NB4 (cell line): ENCODE measurements around the gene ATG101.
"Not testable (repeated sequence)": the region's sequence is repeated elsewhere in the genome, so short reads cannot be mapped to it uniquely, and the experiment has no call there.

Experiments used
- CTCF ChIP-seq: IDR thresholded peaks from one replicate; pipeline ENCODE4 v1.5.1; 2012; ENCODE audit warnings: low read depth, low read length
- MAX ChIP-seq: IDR thresholded peaks from 2 replicates; pipeline ENCODE4 v1.6.1; 2011; ENCODE audit warnings: low read depth, low read length
- MYC ChIP-seq: IDR thresholded peaks from 2 replicates; pipeline ENCODE4 v1.6.1; 2011; ENCODE audit warnings: low read depth, low read length
- POLR2A ChIP-seq: IDR thresholded peaks from 2 replicates; pipeline ENCODE4 v1.6.1; 2011; ENCODE audit warnings: mild to moderate bottlenecking; ENCODE audit not compliant: insufficient read length; ENCODE audit errors: extremely low read depth

DNA sequence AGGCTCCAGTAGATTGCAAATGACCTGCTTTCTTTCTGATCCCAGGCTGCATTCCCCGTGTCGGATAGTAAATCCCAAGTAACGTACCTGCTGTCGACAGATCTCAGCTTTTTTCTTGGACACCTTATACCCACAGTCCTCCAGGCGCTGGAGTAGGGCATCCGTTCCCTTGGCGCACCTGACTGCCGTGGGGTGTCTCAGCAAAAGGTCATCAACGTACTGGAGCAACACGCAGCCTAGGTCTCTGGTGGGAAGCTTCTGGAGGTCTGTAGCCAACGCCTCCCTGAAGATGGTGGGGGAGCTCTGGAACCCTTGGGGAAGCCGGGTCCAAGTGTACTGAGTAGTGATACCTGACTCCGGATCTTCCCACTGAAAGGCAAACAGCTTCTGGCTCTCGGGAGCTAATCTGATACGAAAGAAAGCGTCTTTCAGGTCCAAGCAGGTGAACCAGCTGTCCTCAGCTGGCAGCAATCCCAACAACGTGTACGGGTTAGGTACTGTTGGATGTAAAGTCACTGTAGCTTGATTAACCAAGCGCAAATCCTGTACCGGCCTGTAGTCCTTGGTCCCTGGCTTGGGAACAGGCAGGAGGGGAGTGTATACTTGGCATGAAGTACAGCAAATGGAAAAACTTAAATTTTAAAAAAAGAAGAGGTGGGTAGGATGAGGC lies 48.2 kb downstream of the ATG101 start:
- TF ChIP-seq POLR2A, CTCF, MAX, MYC: not testable (repeated sequence)
